Activated CD8-positive, alpha-beta memory T cell treated with anti-CD3 and anti-CD28 coated beads for 1 hour (primary cell): ENCODE results near the gene CTSS.

Source experiments
- DNase-seq, 2 donors: peaks; one replicate each; pipeline ENCODE4 v3.0.0-alpha.2; 2020; ENCODE audit warnings: low read depth in 1 of 2; ENCODE audit errors: extremely low read depth in 1 of 2

CTSS gene

GRCh38 chr1:150706091-150706490 is 59.5 kb downstream of the CTSS start:
- no peak for DNase-seq

- no peak for DNase-seq
Measured at GRCh38 chr1:150703427-150703826, 62.2 kb downstream of the CTSS start.

- DNase-seq, result peak; percentile 67 to 76
Measured at GRCh38 chr1:150696995-150697927, 68.3 kb downstream of the CTSS start, which contains the start of gene GOLPH3L. GOLPH3L (minus strand) TSS chr1:150697154; CDS start chr1:150694838, 2,316 bp downstream.

GRCh38 chr1:150696590-150696989 is 69.0 kb downstream of the CTSS start:
- no peak for DNase-seq

- DNase-seq, result no peak
Measured at GRCh38 chr1:150696162-150696561, 69.4 kb downstream of the CTSS start.

GRCh38 chr1:150695561-150695960 is 70.0 kb downstream of the CTSS start:
- no peak for DNase-seq

GRCh38 chr1:150692720-150693119 is 72.9 kb downstream of the CTSS start:
- no peak for DNase-seq

- no peak for DNase-seq
Measured at GRCh38 chr1:150688763-150689162, 76.8 kb downstream of the CTSS start.

- DNase-seq, result no peak
Measured at GRCh38 chr1:150686275-150686674, 79.3 kb downstream of the CTSS start.

GRCh38 chr1:150683914-150684313 is 81.7 kb downstream of the CTSS start:
- no peak for DNase-seq
